NCI-H2107 (cell line): Measurements from ENCODE around the gene NTRK2.

Experiments
- DNase-seq: peaks from one replicate; lab custom pipeline; 2025; lab: John Stamatoyannopoulos, UW

Gene NTRK2

GRCh38 chr9:84736081-84736480 lies 66.6 kb downstream of the NTRK2 start:
- no peak for DNase-seq

- no peak for DNase-seq
Measured at GRCh38 chr9:84736536-84736935, 67.0 kb downstream of the NTRK2 start.

GRCh38 chr9:84738353-84738752 lies 68.8 kb downstream of the NTRK2 start:
- no peak for DNase-seq

- no peak for DNase-seq
Measured at GRCh38 chr9:84742261-84742660, 72.7 kb downstream of the NTRK2 start.

- DNase-seq: no peak
Measured at GRCh38 chr9:84744195-84744594, 74.7 kb downstream of the NTRK2 start.

GRCh38 chr9:84744726-84745125 lies 75.2 kb downstream of the NTRK2 start:
- no peak for DNase-seq

GRCh38 chr9:84748112-84748511 lies 78.6 kb downstream of the NTRK2 start:
- DNase-seq: no peak

GRCh38 chr9:84750152-84750865 lies 80.8 kb downstream of the NTRK2 start:
- DNase-seq: no peak

GRCh38 chr9:84751921-84752320 lies 82.4 kb downstream of the NTRK2 start:
- DNase-seq: no peak

GRCh38 chr9:84754461-84754860 lies 84.9 kb downstream of the NTRK2 start:
- DNase-seq: no peak

- no peak for DNase-seq
Measured at GRCh38 chr9:84754881-84755280, 85.4 kb downstream of the NTRK2 start.

- DNase-seq: no peak
Measured at GRCh38 chr9:84755380-84755779, 85.9 kb downstream of the NTRK2 start.

GRCh38 chr9:84756171-84756570 lies 86.6 kb downstream of the NTRK2 start:
- no peak for DNase-seq

GRCh38 chr9:84756731-84757130 lies 87.2 kb downstream of the NTRK2 start:
- no peak for DNase-seq

GRCh38 chr9:84758817-84759216 lies 89.3 kb downstream of the NTRK2 start:
- DNase-seq: no peak

GRCh38 chr9:84759300-84759750 lies 89.8 kb downstream of the NTRK2 start:
- DNase-seq: no peak

- no peak for DNase-seq
Measured at GRCh38 chr9:84759804-84760203, 90.3 kb downstream of the NTRK2 start.

- no peak for DNase-seq
Measured at GRCh38 chr9:84761137-84761808, 91.7 kb downstream of the NTRK2 start.

GRCh38 chr9:84772511-84772910 lies 103.0 kb downstream of the NTRK2 start:
- DNase-seq: no peak

- DNase-seq: no peak
Measured at GRCh38 chr9:84773022-84773421, 103.5 kb downstream of the NTRK2 start.

GRCh38 chr9:84775056-84775643 lies 105.6 kb downstream of the NTRK2 start:
- no peak for DNase-seq

GRCh38 chr9:84778570-84778969 lies 109.0 kb downstream of the NTRK2 start:
- DNase-seq: no peak

GRCh38 chr9:84779883-84780282 lies 110.4 kb downstream of the NTRK2 start:
- DNase-seq: no peak
